Ovary (tissue), 9 donors: ENCODE data around the gene MAP3K2. TPM values are rescaled to one million over a fixed set of nuclear protein-coding genes. Genes with fewer than 3 reads are reported as not detected.

ENCODE experiments used
- DNase-seq, 5 donors: peaks; one replicate each; pipeline ENCODE4 v3.0.0-alpha.2; 2019 to 2020
- H3K27ac ChIP-seq, 2 donors: fragments of 200-600 bp; one replicate each; pipeline versions ENCODE4 v1.5.1 to v1.8.0; 2019 to 2022
- H3K27me3 ChIP-seq: fragments of 200-600 bp; one replicate; pipeline ENCODE4 v1.8.0; 2022
- H3K36me3 ChIP-seq: fragments of 200-600 bp; sonication (generic); one replicate; pipeline ENCODE4 v1.5.1; 2019
- H3K4me1 ChIP-seq: one replicate; pipeline ENCODE4 v1.8.1; 2013; ENCODE audit warnings: mild to moderate bottlenecking, moderate library complexity; ENCODE audit not compliant: insufficient read depth
- H3K4me3 ChIP-seq: fragments of 200-600 bp; sonication (generic); one replicate; pipeline ENCODE4 v1.5.1; 2017
- H3K9me3 ChIP-seq, 2 donors: fragments of 200-600 bp in 1 of 2; sonication (generic) in 1 of 2; one replicate each; pipeline versions ENCODE4 v1.5.1 to v1.8.1; 2013 to 2019; ENCODE audit warnings: mild to moderate bottlenecking in 1 of 2, moderate library complexity in 1 of 2
- EP300 ChIP-seq: sonication (generic); formaldehyde crosslinking; IDR thresholded peaks from one replicate; pipeline ENCODE4 v1.6.1; 2017; ENCODE audit warnings: antibody characterized with exemption
- POLR2A ChIP-seq: fragments of 450-650 bp; IDR thresholded peaks from one replicate; pipeline ENCODE4 v1.6.1; 2017; ENCODE audit warnings: antibody characterized with exemption, mild to moderate bottlenecking, moderate library complexity
- WGBS, 3 donors: extraction: QIAGEN DNeasy Blood & Tissue Kit in 1 of 3; methylation state at CpG; one replicate each; pipeline versions ENCODE4 v1.1.5 to v1.1.7; 2013 to 2017; 5-methylcytosine and 5-hydroxymethylcytosine counted together
- intact Hi-C, 4 donors: fragments of 100-400 bp; cut with DNase I; formaldehyde crosslinking; loops; one replicate each; pipeline versions ENCODE4 v1.11.0 to v1.15.1; 2022 to 2023
- polyA plus RNA-seq, 2 donors: library from polyadenylated mRNA; stranded (reverse); fragments of 200-250 nt in 1 of 2; fragments of 350-450 nt in 1 of 2; fragmentation: Illumina TruSeq in 1 of 2; extraction: RNeasy Lipid Tissue Mini Kit (QIAGEN cat#74804) in 1 of 2; gene quantifications; one replicate each; pipeline ENCODE4 v1.2.3, GENCODE V29; 2013 to 2014
- total RNA-seq, 7 donors: library from RNA; depleted of rRNA in 2 of 7; stranded (reverse); fragments of >200 nt in 2 of 7; fragmentation: NEBNext Ultra II Directional in 3 of 7; extraction: Animal tissue kit (Norgen Biotek cat#: 25700) in 3 of 7; gene quantifications; one replicate each; pipeline versions ENCODE4 v1.1.0 to v1.2.4, GENCODE V29; 2016 to 2023
- TF ChIP-seq, protein P1 (sequence below), 3 donors: fragments of 450-650 bp in 2 of 3; fragments of 200-600 bp in 1 of 3; IDR thresholded peaks; one replicate each; pipeline versions ENCODE4 v1.5.1 to v1.8.0; 2016 to 2022; ENCODE audit warnings: antibody characterized with exemption in 3 of 3, mild to moderate bottlenecking in 1 of 3
- donor health status: DM: no; HTN: no; CAD: no; lungs with moderate emphysema.
- donor health status: DM: no; HTN: no; CAD: no.
- donor health status: Bipolar disorder and iron deficiency.
- donor health status: DM: yes; HTN: yes; CAD: no.
- donor health status: DM: no; HTN: no; CAD: no.
- donor health status: DM: yes; HTN: yes; CAD: no.

Gene MAP3K2
- total and polyA plus RNA-seq, 9 donors = 7.2 to 78.4 (median 55.8) TPM

DNA sequence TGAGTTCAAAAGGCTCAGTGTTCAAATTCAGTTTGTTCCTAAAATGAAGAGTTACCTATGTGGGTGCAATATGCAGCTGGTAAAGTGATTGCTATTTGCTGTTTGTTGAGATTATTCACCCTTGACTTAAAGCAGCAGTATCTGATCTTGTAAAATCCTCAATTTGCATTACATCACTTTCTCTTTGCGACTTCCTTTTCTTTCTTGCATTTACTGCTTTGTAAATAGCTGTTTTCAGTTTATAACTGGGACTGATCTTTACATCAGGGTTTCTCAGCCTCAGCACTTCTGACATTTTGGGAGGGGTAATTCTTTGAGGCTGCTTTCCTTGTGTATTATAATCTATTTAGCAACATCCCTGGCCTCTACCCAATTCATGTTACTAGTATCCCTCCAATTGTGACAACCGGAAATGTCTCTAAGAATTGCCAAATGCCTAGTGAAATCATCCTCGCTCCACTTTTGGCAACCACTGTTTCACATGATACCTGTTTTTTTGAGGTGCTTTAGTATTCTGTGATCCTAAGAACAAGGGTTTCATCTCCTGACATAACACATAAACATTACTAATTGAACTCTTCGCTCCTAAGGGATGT lies 81.7 kb downstream of the MAP3K2 start:
- WGBS, 3 donors = 90 to 94% (median 92%) methylated on average over 4 of the region's 4 CpGs
- Histone ChIP-seq H3K9me3 (no peaks in the 10 kb centered on the region), H3K36me3 (no peaks in the 10 kb centered on the region), H3K27ac (no peak overlapping the region), H3K27me3 (no peaks in the 10 kb centered on the region), H3K4me3 (no peak overlapping the region), H3K4me1 (no peaks in the 10 kb centered on the region)
- intact Hi-C loops = no loop called here
- TF ChIP-seq, protein P1, sequence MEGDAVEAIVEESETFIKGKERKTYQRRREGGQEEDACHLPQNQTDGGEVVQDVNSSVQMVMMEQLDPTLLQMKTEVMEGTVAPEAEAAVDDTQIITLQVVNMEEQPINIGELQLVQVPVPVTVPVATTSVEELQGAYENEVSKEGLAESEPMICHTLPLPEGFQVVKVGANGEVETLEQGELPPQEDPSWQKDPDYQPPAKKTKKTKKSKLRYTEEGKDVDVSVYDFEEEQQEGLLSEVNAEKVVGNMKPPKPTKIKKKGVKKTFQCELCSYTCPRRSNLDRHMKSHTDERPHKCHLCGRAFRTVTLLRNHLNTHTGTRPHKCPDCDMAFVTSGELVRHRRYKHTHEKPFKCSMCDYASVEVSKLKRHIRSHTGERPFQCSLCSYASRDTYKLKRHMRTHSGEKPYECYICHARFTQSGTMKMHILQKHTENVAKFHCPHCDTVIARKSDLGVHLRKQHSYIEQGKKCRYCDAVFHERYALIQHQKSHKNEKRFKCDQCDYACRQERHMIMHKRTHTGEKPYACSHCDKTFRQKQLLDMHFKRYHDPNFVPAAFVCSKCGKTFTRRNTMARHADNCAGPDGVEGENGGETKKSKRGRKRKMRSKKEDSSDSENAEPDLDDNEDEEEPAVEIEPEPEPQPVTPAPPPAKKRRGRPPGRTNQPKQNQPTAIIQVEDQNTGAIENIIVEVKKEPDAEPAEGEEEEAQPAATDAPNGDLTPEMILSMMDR (IDR thresholded peaks at IDR 0.05) = no peak
- no peak for TF ChIP-seq POLR2A
- no peak for TF ChIP-seq EP300
- no peak for DNase-seq

DNA sequence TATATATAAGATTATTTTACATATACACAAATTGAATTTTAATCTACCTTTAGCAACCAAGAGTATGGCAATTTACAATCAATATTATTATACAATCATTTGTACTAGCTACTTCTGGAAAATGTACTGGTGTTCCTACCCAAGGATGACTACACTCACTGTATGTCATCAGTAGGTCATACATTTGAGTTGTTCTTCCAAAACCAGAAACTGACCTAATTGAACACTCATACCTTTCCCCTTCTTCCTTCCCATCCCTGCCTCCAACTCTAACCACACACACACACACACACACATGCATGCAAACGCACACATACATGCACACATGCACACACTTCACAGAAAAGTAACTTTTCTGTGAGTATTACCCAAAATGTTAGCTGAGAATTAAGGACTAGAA lies 85.6 kb downstream of the MAP3K2 start:
- 86 to 90% (median 89%) methylated on average over 1 of the region's 1 CpG for WGBS, 3 donors
- intact Hi-C loops = no loop called here
- Histone ChIP-seq H3K36me3 (no peaks in the 10 kb centered on the region), H3K27ac (no peak overlapping the region), H3K27me3 (no peaks in the 10 kb centered on the region), H3K9me3 (no peaks in the 10 kb centered on the region), H3K4me1 (no peaks in the 10 kb centered on the region), H3K4me3 (no peak overlapping the region)
- DNase-seq = no peak
- TF ChIP-seq, protein P1 (IDR thresholded peaks at IDR 0.05) = no peak
- TF ChIP-seq POLR2A (no peak), EP300 (no peak)

DNA sequence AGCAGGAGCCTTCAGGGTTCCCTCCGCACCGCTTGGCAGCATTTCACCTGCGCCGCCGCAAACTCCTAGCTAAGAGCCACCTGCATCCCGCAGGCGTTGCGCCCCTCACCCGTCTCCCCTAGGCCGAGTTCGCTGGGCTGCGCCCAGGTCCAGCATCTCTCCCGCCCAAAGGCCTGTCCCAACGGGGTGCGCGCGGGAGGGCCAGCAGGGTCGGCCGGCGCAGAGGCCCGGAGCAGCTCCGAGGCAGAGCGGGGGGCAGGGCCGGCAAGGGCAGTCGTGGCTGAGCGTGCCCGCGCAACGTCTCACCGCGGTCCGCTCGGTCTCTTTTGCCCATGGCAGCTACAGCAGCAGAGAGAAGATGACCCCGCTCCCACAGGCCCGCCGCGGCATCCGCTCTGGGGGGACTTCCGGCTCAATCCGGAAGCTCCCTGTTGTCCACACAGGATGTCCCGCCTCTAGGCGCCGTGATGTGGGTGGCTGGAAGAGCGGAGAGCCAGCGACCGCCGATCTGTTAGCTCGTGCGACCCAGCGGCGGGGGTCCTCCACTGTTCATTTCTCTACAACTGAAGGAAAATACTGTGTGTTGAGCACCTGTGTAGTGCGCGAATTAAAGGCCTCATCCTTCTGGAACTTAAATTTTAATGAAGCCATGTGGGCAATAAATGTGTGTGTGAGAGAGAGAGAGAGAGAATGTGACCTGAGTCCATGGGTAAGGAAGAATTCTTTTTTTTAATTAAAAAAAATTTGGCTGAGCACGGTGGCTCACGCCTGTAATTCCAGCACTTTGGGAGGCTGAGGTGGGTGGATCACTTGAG lies 93.8 kb downstream of the MAP3K2 start, which contains the start of gene ERCC3:
TSS of gene ERCC3 (minus strand) at position 397 of the 815 bp plus-strand sequence. CDS start at position 334, 63 bp downstream.
- intact Hi-C loops = loop anchor here in 2 of 4 donors (10.0 kb wide), 2 partner anchors 199 to 229 kb away; no protein-coding TSS in a partner anchor
- Histone ChIP-seq H3K27me3 (no peaks in the 10 kb centered on the region), H3K9me3 (no peaks in the 10 kb centered on the region), H3K36me3 (no peaks in the 10 kb centered on the region), H3K27ac (peak within 1 kb of the TSS; percentile 46 to 60), H3K4me1 (peaks cover 5% of the 10 kb centered on the region), H3K4me3 (peak within 1 kb of the TSS; percentile 71)
- peak; percentile 78 to 90 (median 83) for DNase-seq
- WGBS, 3 donors = 0 to 1% (median 0%) methylated on average over 36 to 55 of the region's 55 CpGs
- TF ChIP-seq, protein P1 (IDR thresholded peaks at IDR 0.05) = no peak
- TF ChIP-seq EP300 (no peak), POLR2A (no peak)

DNA sequence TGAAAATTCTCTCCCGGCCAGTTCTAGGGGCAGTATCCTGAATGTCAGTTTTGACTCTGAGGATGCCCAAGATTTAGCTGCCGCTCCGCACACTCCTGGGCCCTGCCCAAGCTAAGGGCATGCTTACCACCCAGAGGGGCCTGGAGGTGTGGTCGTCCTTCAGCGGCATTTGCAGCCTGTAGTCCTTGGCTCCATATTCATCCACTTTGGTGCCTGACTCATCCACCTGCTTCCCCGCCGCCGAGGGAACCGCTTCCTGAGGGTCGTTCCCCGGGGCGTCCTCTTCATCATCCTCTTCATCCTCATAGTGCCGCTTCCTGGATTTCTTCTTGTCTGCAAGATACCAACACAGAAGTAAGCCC lies 94.4 kb downstream of the MAP3K2 start:
- intact Hi-C loops = loop anchor here in 2 of 4 donors (10.0 kb wide), 2 partner anchors 199 to 229 kb away; no protein-coding TSS in a partner anchor
- 5 to 9% (median 6%) methylated on average over 13 of the region's 13 CpGs for WGBS, 3 donors
- H3K4me1 ChIP-seq = peaks cover 5% of the 10 kb centered on the region
- no peaks in the 10 kb centered on the region for H3K36me3 ChIP-seq
- DNase-seq = no peak
- no peaks in the 10 kb centered on the region for H3K27me3 ChIP-seq
- TF ChIP-seq POLR2A = no peak
- TF ChIP-seq, protein P1 (IDR thresholded peaks at IDR 0.05) = no peak
- no peak for TF ChIP-seq EP300
- H3K9me3 ChIP-seq = no peaks in the 10 kb centered on the region
- peak overlapping the region; percentile 71 for H3K4me3 ChIP-seq
- H3K27ac ChIP-seq = peak overlapping the region; percentile 46 to 60
